ENCODE data around the gene RASSF5.

DNA sequence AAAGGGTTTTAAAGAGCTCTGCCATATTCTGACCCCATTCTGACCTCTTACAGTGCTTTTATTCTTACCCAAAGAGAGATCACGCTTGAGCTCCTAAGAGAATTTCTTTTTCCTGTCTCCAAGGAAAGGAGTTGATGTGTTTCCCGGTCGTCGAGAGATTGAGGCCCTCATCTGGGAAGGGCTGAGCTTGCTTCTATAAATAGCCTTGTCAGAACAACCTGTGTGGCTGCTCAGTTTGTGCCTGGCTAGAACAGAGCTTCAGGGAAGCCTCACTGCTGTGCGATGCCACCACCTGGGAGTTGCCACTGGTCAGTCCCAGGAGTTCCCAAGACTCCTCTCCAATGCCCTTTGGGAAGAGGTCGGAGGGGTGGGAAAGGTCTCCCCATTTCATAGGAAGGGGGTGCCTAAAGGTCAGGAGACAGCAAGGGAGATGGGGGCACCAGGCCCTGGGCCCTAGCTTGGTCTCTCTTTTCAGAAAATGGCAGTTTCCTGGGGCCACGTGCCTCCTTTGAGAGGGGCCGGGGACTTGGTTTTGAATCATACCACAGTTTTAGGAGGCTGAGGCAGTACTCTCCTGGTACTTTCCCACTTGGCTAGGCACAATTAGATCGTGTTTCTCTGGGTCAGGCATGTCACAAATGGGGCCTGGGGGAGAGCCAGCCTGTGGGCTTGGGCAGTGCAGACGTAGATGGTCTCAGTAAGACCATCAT, 52.8 kb downstream of the RASSF5 start:
- TF ChIP-seq, protein P1, sequence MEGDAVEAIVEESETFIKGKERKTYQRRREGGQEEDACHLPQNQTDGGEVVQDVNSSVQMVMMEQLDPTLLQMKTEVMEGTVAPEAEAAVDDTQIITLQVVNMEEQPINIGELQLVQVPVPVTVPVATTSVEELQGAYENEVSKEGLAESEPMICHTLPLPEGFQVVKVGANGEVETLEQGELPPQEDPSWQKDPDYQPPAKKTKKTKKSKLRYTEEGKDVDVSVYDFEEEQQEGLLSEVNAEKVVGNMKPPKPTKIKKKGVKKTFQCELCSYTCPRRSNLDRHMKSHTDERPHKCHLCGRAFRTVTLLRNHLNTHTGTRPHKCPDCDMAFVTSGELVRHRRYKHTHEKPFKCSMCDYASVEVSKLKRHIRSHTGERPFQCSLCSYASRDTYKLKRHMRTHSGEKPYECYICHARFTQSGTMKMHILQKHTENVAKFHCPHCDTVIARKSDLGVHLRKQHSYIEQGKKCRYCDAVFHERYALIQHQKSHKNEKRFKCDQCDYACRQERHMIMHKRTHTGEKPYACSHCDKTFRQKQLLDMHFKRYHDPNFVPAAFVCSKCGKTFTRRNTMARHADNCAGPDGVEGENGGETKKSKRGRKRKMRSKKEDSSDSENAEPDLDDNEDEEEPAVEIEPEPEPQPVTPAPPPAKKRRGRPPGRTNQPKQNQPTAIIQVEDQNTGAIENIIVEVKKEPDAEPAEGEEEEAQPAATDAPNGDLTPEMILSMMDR (IDR thresholded peaks at IDR 0.05), result no peak
- TF ChIP-seq, protein P2, sequence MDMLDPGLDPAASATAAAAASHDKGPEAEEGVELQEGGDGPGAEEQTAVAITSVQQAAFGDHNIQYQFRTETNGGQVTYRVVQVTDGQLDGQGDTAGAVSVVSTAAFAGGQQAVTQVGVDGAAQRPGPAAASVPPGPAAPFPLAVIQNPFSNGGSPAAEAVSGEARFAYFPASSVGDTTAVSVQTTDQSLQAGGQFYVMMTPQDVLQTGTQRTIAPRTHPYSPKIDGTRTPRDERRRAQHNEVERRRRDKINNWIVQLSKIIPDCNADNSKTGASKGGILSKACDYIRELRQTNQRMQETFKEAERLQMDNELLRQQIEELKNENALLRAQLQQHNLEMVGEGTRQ (IDR thresholded peaks at IDR 0.05; ENCODE audit: borderline replicate concordance, low read depth, low read length), result no peak
- TF ChIP-seq CHD2 (IDR thresholded peaks at IDR 0.05; ENCODE audit: low read length, partially characterized antibody) (no peak), GABPA (IDR thresholded peaks at IDR 0.05; ENCODE audit: low read depth) (no peak), SIN3A (IDR thresholded peaks at IDR 0.05; ENCODE audit: borderline replicate concordance, low read depth, low read length) (no peak), TEAD4 (IDR thresholded peaks at IDR 0.05; ENCODE audit: borderline replicate concordance, insufficient read depth) (no peak)
